ENCODE measurements around the gene BOLL.
A peak's percentile ranks its signal among the peaks of the same experiment; 100 is the strongest.
"Not testable (repeated sequence)": the region's sequence is repeated elsewhere in the genome, so short reads cannot be mapped to it uniquely, and the experiment has no call there.

BOLL gene

GRCh38 chr2:197705912-197706838 is 78.9 kb downstream of the BOLL start:
- DNase-seq (ENCODE audit: low read depth in 3 of 3), result peak in 2 of 3 experiments; percentile 12 to 14

DNA sequence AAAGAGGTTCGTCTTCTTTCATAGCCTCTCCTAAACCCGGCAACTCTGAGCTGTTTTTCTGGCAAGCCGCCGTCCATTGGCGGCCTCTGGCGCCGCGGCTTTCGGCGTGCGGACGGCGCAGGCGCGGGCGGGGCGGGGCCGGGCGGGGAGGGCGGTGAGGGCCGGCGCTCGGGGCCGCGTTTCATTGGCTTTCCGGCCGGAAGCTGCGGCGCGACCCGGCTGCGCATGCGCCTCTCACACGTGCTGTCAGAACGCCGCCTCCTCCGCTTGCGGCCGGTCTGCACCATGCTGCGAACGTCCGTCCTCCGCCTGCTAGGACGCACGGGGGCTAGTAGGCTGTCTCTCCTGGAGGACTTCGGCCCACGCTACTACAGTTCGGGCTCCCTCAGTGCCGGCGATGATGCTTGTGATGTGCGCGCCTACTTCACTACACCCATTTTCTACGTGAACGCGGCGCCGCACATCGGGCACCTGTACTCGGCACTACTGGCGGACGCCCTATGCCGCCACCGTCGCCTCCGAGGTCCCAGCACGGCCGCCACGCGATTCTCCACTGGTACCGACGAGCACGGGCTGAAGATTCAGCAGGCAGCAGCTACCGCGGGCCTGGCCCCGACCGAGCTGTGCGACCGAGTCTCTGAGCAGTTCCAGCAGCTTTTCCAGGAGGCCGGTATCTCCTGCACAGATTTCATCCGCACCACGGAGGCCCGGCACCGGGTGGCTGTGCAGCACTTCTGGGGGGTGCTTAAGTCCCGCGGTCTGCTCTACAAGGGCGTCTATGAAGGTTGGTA is 79.8 kb downstream of the BOLL start, which contains the start of gene MARS2:
Gene MARS2, plus strand, starts transcription at position 249 of the 791 bp plus-strand sequence. Its CDS starts 37 bp downstream, at position 286.
- DNase-seq (ENCODE audit: low read depth in 3 of 3), result peak; percentile 87 to 88 (median 87)

- DNase-seq (ENCODE audit: low read depth in 3 of 3), result no peak
Observed at GRCh38 chr2:197704434-197705120, 80.5 kb downstream of the BOLL start.

- DNase-seq (ENCODE audit: low read depth in 3 of 3), result no peak
Observed at GRCh38 chr2:197700960-197701359, 84.2 kb downstream of the BOLL start.

DNA sequence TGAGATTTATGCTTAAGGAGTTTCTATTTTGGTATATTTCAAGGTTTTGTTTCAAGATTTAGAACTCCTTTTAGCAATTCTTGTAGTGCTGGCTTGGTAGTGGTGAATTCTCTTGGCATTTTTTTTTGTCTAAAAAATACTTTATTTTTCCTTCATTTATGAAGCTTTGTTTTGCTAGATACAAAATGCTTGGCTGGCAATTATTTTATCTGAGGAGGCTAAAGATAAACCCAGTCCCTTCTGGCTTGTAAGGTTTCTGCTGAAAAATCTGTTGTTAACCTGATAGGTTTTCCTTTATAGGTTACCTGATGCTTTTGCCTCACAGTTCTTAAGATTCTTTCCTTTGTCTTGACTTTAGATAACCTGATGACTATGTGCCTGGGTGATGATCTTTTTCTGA is 85.4 kb downstream of the BOLL start:
- DNase-seq (ENCODE audit: low read depth in 3 of 3), result not testable (repeated sequence)

- DNase-seq (ENCODE audit: low read depth in 3 of 3), result not testable (repeated sequence)
Observed at GRCh38 chr2:197696571-197696970, 88.5 kb downstream of the BOLL start.

DNA sequence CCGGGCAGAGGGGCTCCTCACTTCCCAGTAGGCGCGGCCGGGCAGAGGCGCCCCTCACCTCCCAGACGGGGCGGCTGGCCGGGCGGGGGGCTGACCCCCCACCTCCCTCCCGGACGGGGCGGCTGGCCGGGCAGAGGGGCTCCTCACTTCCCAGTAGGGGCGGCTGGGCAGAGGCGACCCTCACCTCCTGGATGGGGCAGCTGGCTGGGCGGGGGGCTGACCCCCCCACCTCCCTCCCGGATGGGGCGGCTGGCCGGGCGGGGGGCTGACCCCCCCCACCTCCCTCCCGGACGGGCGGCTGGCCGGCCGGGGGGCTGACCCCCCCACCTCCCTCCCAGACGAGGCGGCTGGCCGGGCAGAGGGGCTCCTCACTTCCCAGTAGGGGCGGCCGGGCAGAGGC is 89.1 kb downstream of the BOLL start:
- not testable (repeated sequence) for DNase-seq (ENCODE audit: low read depth in 3 of 3)

DNA sequence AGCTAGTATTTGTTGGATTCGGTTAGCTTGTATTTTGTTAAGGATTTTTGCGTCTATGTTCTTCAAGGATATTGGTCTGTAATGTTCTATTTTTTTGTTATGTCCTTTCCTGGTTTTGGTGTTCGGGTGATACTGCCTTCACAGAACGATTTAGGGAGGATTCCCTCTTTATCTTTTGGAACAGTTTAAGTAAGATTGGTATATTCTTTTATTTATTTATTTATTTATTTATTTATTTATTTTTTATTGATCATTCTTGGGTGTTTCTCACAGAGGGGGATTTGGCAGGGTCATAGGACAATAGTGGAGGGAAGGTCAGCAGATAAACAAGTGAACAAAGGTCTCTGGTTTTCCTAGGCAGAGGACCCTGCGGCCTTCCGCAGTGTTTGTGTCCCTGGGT is 89.9 kb downstream of the BOLL start:
- DNase-seq (ENCODE audit: low read depth in 3 of 3), result not testable (repeated sequence)

DNA sequence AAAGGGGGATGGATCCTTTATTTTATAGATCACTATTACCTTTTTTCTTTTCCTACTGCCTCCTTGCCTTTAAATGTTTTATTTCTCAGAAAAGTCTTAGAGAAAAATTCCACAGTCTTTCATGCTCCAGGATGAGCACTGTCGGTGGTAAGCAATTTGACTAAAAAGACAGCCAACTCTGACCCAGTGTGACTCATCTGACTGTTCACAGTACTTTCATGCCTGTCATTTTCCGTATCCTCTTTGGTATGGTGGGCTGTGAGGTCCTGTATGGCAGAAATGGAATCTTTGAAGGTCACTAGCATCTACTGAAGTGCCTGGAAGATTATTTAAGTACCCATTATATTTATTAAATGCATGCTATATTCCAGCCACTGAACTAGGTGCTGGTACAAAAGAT is 107.6 kb downstream of the BOLL start:
- no peak for DNase-seq (ENCODE audit: low read depth in 3 of 3)

- no peak for DNase-seq (ENCODE audit: low read depth in 3 of 3)
Observed at GRCh38 chr2:197677056-197677455, 108.1 kb downstream of the BOLL start.
